Skin of body (tissue), 2 donors: Measurements from ENCODE around the gene CSF2. TPM values are rescaled to one million over a fixed set of nuclear protein-coding genes. Genes with fewer than 3 reads are reported as not detected.

Experiments used
- DNase-seq: peaks from one replicate; lab custom pipeline; 2025; lab: John Stamatoyannopoulos, UW
- total RNA-seq: library from RNA; depleted of rRNA; stranded (reverse); fragments of >200 nt; gene quantifications from one replicate; pipeline ENCODE4 v1.2.3, GENCODE V29; 2014

Gene CSF2
- total RNA-seq, 1 donor from 2014 or later: not detected

GRCh38 chr5:132086277-132086794 is 12.7 kb downstream of the CSF2 start:
- DNase-seq: peak; percentile 10

GRCh38 chr5:132087176-132087575 is 13.6 kb downstream of the CSF2 start:
- no peak for DNase-seq

GRCh38 chr5:132087661-132088060 is 14.1 kb downstream of the CSF2 start:
- DNase-seq: no peak

DNA sequence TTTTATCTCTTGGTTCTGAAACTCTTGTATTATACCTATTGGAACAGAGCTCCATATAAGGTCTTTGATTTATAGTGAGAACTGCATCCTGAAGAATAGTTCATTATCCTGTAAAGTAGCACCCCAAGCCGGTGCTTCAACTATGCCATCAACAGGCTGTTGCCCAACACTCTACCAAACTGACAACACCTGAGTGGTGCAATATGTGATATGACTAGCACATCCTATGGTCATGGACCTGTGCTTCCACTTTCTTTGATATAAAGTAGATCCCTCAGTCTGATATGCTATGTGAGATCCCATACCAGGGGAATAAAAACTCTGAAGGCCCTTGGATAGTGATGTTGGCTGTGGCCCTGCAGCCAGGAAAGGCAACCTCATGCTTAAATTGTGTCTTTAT is 15.8 kb downstream of the CSF2 start:
- no peak for DNase-seq

DNA sequence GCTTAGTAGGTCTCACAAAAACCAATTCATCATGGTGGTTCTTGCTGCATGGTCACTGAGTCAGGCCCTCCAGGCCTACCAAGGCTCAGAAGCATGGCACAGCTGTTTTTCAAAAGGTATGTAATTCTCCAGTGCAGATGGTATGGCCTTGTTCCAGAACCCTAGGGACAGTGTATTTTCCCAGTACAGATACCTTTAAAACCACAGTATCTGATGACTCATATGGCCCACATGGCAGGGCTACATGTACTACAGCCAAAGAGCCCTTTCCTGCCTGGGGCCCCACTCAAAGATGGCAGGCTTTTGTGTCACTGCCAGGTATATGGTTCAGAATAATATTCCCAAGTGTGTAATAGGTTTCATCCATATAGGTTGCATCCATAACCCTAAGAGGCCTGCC is 16.5 kb downstream of the CSF2 start:
- no peak for DNase-seq

GRCh38 chr5:132093271-132093670 is 19.7 kb downstream of the CSF2 start:
- no peak for DNase-seq

DNA sequence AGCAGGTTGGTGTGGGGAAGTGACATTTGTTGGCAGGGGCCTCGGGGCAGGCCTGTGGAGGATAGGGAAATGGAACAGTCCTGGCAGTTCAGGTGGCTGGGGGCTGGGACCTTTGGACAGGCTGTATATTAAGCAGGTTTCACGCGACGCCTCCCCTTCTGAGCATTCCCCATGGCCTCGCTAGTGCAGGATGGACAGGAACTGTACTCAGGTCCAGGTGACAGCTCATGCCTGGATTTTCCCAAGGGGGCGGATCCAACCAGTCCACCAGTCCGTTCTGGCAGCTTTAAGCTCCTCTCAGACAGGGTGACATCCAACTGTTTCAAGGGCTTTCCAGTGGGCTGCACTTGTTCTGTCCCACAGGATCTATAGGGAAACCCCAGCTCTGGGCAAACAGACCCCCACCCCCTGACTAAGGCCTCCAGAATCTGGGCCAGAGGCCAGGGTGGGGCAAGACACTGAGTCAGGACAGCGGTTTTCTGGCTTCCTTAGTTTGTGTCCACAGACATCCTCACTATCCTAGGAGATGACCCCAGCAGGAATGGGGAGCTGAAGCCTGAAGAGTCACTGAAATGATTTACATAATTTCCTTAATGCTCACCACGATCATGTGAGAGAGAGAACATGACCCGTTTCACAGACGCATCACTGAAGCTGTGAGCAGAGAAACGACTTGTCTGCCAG is 20.9 kb downstream of the CSF2 start:
- DNase-seq: no peak

DNA sequence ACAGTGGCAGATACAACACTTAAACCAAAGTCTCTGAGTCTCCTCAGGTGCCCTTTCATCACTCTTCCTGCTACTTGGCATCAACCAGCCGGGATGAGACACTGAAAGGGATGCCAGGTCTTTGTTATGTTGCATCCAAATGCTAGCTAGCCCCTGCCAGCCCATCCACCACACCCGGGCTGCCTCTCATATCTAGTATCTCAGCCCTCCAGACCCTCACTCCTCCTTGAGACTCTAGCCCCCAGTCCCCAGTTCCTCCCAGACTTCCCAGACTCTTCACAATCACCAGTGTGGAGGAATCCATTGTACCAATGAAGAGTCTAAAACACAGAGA is 21.5 kb downstream of the CSF2 start:
- no peak for DNase-seq

DNA sequence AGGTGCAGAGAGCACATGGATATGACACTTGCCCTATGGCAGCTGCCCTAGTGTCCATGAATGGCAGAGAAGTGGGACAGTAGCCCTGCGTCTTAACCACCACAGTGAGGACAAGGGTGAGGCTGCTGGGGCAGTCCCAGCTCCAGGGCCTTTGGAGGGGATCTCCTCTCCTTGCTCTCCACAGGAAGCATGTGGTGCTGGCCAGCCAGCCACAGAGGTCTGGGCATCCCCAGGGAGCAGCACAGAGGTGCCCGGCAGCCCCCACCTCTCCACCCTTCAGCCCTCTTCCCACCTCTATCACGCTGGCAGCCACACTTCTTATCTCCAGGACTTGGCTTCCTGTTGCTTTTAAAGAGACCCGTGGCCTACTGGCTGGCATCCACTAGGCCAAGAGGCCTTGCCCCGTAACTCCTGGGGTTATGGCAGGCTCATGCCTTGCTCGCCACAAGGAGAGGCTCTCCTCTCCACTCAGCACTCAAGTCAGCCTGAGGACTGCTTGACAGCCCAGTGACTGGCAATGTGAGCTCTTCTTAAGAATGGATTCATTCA is 21.9 kb downstream of the CSF2 start:
- no peak for DNase-seq

DNA sequence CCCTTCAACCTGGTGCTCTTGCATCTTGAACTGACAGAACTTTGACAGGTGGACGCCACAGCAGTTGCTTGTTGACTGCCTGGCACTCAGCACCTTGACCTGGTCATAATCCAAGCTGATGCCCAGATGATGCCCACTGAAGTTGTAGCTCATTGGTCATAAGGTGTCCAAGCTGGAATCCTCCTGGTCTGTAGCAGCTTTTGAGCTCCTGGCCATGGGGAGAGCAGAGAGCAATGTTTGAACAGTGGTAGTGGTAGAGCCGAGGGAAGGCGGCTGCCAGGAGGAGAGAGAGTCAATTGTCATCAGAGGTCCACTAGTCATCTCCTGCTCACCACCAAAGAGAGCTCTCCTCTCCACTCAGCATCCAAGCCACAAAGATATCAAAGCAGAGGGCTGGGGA is 23.3 kb downstream of the CSF2 start:
- no peak for DNase-seq

- DNase-seq: no peak
Observed at GRCh38 chr5:132098151-132098594, 24.6 kb downstream of the CSF2 start.

- DNase-seq: no peak
Observed at GRCh38 chr5:132098621-132099020, 25.0 kb downstream of the CSF2 start.

- no peak for DNase-seq
Observed at GRCh38 chr5:132099076-132099748, 25.6 kb downstream of the CSF2 start.

DNA sequence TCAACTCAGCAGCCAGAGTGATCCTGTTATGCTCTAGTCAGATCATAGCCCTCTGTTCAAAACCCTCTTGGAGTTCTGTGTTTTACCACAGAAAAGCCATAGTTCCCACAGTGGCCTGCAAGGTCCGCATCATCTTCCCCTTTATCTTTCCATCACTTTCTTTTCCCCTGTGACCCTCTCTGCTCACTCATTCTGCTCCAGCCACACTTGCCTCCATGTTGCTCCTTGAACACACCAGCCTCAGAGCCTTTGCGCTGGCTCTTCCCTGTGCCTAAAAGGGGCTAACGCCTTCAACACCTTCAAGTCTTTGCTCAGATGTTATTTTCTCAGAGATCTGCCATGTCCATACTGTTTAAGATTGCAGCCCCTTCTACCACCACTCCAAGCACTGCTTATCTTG is 26.3 kb downstream of the CSF2 start:
- no peak for DNase-seq

DNA sequence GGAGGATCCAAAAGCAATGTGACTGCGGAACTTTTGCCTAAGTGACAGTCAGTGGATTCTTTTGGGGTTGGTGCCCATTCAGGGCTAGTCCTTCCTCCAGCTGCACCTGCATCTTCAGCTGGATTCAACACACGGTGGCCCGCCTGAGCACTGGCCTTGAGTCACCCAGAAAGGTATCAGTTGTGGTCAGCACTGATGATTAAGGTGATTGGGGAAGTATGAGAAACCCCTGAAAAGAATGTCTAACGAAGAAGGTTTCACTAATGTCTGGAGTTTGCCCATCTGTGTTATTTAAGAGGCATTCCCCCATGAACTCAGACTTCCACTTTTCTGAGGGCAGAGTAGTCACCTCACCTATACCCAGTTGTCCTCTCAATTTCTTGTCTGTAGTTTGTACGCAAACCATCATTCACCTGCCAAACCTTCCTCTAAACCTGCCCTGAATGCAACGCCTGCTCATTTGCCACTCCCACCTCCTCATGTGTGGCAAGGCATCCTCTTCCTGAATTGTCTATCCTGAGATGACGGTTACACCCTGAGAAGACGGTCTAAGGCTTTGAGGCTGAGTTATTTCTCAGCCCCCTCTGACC is 27.2 kb downstream of the CSF2 start:
- DNase-seq: no peak

DNA sequence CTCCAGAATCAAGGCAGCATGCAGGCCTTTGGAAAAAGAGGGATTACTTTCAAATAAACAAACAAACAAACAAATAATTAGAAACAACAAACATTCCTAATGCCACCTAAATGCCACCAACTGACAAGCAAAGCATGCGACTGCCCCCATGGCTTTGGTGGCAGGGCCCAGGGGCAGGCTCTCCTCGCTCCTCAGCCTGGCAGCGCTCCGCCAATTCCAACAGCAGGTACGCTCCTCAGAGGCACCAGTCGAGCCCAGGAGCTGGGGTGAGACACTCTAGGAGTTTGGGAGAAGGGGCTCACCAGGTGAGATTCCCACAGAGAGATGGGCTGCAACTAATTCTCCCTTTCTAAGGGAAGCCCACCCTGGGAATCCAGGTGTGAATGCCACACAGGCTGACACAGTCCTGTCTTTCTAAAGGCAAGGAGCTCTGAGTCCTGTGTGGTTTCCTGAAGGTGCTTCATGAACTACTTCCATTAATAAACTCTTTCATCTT is 27.8 kb downstream of the CSF2 start:
- DNase-seq: no peak

- no peak for DNase-seq
Observed at GRCh38 chr5:132102101-132102701, 28.6 kb downstream of the CSF2 start.

DNA sequence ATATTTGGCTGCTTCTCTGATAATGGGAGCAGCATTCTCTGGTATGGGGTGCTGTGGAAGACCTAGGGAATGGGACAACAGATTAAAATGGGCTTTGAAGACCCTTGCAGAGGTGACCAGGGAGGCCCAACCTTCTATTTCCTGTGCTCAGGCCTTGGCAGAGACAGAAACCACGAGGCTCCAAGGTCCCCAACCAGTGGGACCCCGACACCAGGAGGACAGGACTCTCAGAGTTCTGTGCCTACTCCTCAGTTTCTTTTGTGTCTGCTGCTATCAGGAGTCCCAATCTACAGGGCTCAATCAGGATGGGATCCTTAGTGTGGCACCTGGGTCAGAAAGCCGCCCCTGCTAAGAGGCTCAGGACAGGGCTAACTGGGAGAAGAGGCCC is 29.3 kb downstream of the CSF2 start:
- DNase-seq: no peak

DNA sequence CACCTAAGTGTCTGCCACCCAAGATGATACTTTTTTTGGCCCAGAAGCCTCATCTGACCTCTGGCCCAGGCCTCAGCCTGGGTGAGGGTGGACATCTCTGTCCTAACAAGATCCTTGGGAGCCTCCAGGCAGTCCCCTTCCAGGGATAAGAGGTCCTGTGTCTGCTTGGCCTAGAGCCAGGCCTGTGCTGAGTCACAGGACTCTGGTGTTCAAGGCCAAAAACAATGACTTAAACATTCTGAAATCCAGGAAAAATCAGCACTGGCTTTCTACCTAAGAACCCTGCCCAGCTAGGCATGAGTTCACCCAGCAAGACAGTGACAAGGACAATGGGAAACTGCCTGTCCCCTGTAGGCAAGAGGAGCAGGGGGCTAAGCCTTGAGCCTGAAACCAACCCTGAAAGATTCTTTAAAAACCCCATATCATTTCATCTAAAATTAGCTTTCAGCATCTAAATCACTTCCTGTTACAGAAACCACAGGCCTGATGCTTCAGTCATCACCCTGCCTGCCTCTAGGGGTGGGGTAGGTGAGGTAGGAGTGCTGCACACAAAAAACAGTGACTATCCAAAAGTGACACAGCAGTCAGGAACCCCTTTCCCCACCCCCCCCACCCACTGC is 29.9 kb downstream of the CSF2 start:
- peak; percentile 5 for DNase-seq

DNA sequence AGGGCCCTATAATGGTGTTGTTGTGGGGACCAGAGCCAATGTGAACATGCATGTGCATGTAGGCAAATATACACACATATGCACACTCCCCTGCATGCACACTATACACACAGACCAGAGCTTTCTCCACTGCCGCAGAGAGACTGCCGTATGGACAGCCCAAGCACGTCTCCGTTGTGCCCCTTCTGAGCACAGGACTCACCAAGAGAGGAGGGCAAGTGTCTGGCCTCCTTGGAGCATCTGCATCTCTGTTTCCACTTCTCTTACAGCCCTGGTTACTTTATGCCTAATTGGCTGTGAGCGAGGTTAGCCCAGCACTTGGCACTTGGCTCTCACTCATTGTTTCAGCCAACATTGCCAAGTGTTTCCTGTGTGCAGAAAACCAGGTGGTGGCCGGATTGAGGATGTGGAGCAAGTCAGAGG is 30.4 kb downstream of the CSF2 start:
- DNase-seq: no peak

DNA sequence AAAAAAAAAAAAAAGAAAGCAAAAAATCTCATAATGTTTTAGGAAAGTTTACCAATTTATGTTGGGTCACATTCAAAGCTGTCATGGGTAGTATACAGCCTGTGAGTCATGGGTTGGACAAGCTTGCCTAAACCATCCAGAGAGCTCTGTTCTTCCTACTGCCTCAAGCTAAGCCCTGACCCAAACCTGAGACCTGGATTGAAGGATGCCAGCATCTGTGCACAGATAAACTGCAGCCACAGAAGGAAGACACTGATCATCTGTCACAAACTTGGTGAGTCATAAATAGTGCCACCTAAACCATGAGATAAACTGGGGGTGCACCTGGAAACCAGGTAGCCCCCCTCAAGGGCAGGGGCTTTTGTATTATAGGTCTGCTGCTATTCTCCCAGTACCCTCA is 31.0 kb downstream of the CSF2 start:
- DNase-seq: no peak
